ENCODE results near the gene UROC1. TPM values are rescaled to one million over a fixed set of nuclear protein-coding genes. Genes with fewer than 3 reads are reported as not detected.

The UROC1 gene
- total and polyA plus RNA-seq, 2 experiments from 2014 or later: not detected

GRCh38 chr3:126482503-126483255 lies 34.9 kb downstream of the UROC1 start:
- H3K27me3 ChIP-seq (ENCODE audit: insufficient read depth): no peaks in the 10 kb centered on the region
- Mint-ChIP-seq H3K36me3 (ENCODE audit: low read depth) (no peaks in the 10 kb centered on the region), H3K4me3 (no peak overlapping the region), H3K9me3 (no peaks in the 10 kb centered on the region), H3K27ac (no peak overlapping the region), H3K4me1 (peaks cover 38% of the 10 kb centered on the region), H3K27me3 (ENCODE audit: insufficient read depth, low read depth, poor library complexity) (peaks cover 5% of the 10 kb centered on the region)
- no peak overlapping the region for H3K4me2 ChIP-seq
- H2AFZ ChIP-seq: no peak overlapping the region
- no peak overlapping the region for H3K27ac ChIP-seq (ENCODE audit: low read depth)
- no peaks in the 10 kb centered on the region for H3K36me3 ChIP-seq (ENCODE audit: insufficient read depth)
- H4K20me1 ChIP-seq (replicated peaks; ENCODE audit: insufficient read depth): no peaks in the 10 kb centered on the region
- ATAC-seq (no peak), DNase-seq (ENCODE audit: low spot score) (no peak)
- no peaks in the 10 kb centered on the region for H3K9me2 ChIP-seq (ENCODE audit: insufficient read depth)
- no peaks in the 10 kb centered on the region for H3F3A ChIP-seq (replicated peaks; ENCODE audit: low read depth)
- peaks cover 17% of the 10 kb centered on the region for H3K4me1 ChIP-seq (ENCODE audit: insufficient read depth)
- TF ChIP-seq JUNB (IDR thresholded peaks at IDR 0.05; ENCODE audit: unreplicated experiment) (no peak), POLR2AphosphoS5 (IDR thresholded peaks at IDR 0.05; ENCODE audit: low read depth) (no peak), EZH2 (IDR thresholded peaks at IDR 0.05; ENCODE audit: low read depth, unreplicated experiment) (no peak), STAT1 (IDR thresholded peaks at IDR 0.05; ENCODE audit: unreplicated experiment) (no peak), ETS1 (IDR thresholded peaks at IDR 0.05) (no peak), ZNF331 (CRISPR knock-in tag; IDR thresholded peaks at IDR 0.05; ENCODE audit: low read depth) (no peak), ZNF462 (CRISPR knock-in tag; IDR thresholded peaks at IDR 0.05) (no peak), CTCF (conservative IDR thresholded peaks at IDR 0.05; ENCODE audit: low read depth in 2 of 2) (no peak), EZH2phosphoT487 (IDR thresholded peaks at IDR 0.05; ENCODE audit: unreplicated experiment) (no peak), NANOG (IDR thresholded peaks at IDR 0.05; ENCODE audit: borderline replicate concordance) (no peak), REST (IDR thresholded peaks at IDR 0.05; ENCODE audit: unreplicated experiment) (no peak), ZNF114 (CRISPR knock-in tag; IDR thresholded peaks at IDR 0.05) (no peak), CREB1 (CRISPR knock-in tag; IDR thresholded peaks at IDR 0.05; ENCODE audit: low read depth) (no peak)
- no peak overlapping the region for H3K4me3 ChIP-seq
- no peaks in the 10 kb centered on the region for H3K79me2 ChIP-seq (replicated peaks; ENCODE audit: insufficient read depth)
